Loucy (cell line): ENCODE results near the gene AGXT2.
"Not testable (repeated sequence)": the region's sequence is repeated elsewhere in the genome, so short reads cannot be mapped to it uniquely, and the experiment has no call there.

Experiments
- H2AFZ ChIP-seq: fragments of 200-600 bp; sonication (generic); 2 replicates; pipeline ENCODE4 v1.6.0; 2016; ENCODE audit warnings: antibody characterized with exemption, mild to moderate bottlenecking, low read length, moderate library complexity
- H3F3A ChIP-seq: fragments of 200-600 bp; 2 replicates; pipeline ENCODE4 v1.6.0; 2016; ENCODE audit warnings: antibody characterized with exemption, low read depth, mild to moderate bottlenecking
- H3K27me3 ChIP-seq: fragments of 200-600 bp; sonication (generic); 2 replicates; pipeline ENCODE4 v1.6.1; 2014; ENCODE audit warnings: low read length, mild to moderate bottlenecking; ENCODE audit not compliant: insufficient read depth, poor library complexity, severe bottlenecking
- H3K36me3 ChIP-seq: fragments of 200-600 bp; sonication (generic); 2 replicates; pipeline ENCODE4 v1.6.1; 2016; ENCODE audit warnings: low read length; ENCODE audit not compliant: insufficient read depth
- H3K4me1 ChIP-seq: fragments of 200-600 bp; sonication (generic); 2 replicates; pipeline ENCODE4 v1.5.1; 2014; ENCODE audit warnings: low read length, mild to moderate bottlenecking; ENCODE audit not compliant: insufficient read depth, poor library complexity, severe bottlenecking
- H3K4me2 ChIP-seq: fragments of 200-600 bp; sonication (generic); 2 replicates; pipeline ENCODE4 v1.6.0; 2014; ENCODE audit warnings: antibody characterized with exemption, low read length, low read depth, mild to moderate bottlenecking; ENCODE audit not compliant: poor library complexity, severe bottlenecking
- H3K4me3 ChIP-seq: fragments of 200-600 bp; sonication (generic); 2 replicates; pipeline ENCODE4 v1.5.1; 2014; ENCODE audit warnings: low read length, mild to moderate bottlenecking, mixed read lengths; ENCODE audit not compliant: poor library complexity, severe bottlenecking
- H3K79me2 ChIP-seq: fragments of 200-600 bp; sonication (generic); 2 replicates; pipeline ENCODE4 v1.6.1; 2014; ENCODE audit warnings: low read length; ENCODE audit not compliant: insufficient read depth
- H3K9ac ChIP-seq: fragments of 200-600 bp; sonication (generic); 2 replicates; pipeline ENCODE4 v1.6.0; 2014; ENCODE audit warnings: mild to moderate bottlenecking, low read depth, low read length, moderate library complexity; ENCODE audit not compliant: poor library complexity, severe bottlenecking
- H3K9me2 ChIP-seq: fragments of 200-600 bp; sonication (generic); replicated peaks from 2 replicates; pipeline ENCODE4 v1.6.1; 2016; ENCODE audit warnings: low read depth, low read length, mixed read lengths
- H3K9me3 ChIP-seq: fragments of 200-600 bp; sonication (generic); 2 replicates; pipeline ENCODE4 v1.6.1; 2014; ENCODE audit warnings: mild to moderate bottlenecking, antibody characterized with exemption, low read length, low read depth; ENCODE audit not compliant: insufficient read depth
- H4K20me1 ChIP-seq: fragments of 200-600 bp; sonication (generic); 2 replicates; pipeline ENCODE4 v1.6.0; 2014; ENCODE audit warnings: antibody characterized with exemption, low read length, mild to moderate bottlenecking; ENCODE audit not compliant: insufficient read depth, poor library complexity, severe bottlenecking
- CTCF ChIP-seq: fragments of 200-600 bp; sonication (generic); conservative IDR thresholded peaks from 2 replicates; pipeline ENCODE4 v1.5.1; 2014; ENCODE audit warnings: mild to moderate bottlenecking, antibody characterized with exemption, low read length
- EZH2phosphoT487 ChIP-seq: fragments of 200-600 bp; IDR thresholded peaks from 2 replicates; pipeline ENCODE4 v1.6.1; 2018; ENCODE audit warnings: antibody characterized with exemption, mild to moderate bottlenecking, moderate library complexity, borderline replicate concordance

Gene AGXT2

GRCh38 chr5:35038891-35039290 lies 8.9 kb downstream of the AGXT2 start:
- Histone ChIP-seq H3K4me2 (no peak overlapping the region), H3K9me3 (no peaks in the 10 kb centered on the region), H3K4me3 (no peak overlapping the region), H3K9me2 (no peaks in the 10 kb centered on the region), H3K79me2 (no peaks in the 10 kb centered on the region), H4K20me1 (no peaks in the 10 kb centered on the region), H3K9ac (no peak overlapping the region), H3K4me1 (no peaks in the 10 kb centered on the region), H3K27me3 (peaks cover 17% of the 10 kb centered on the region), H3K36me3 (no peaks in the 10 kb centered on the region), H2AFZ (no peak overlapping the region), H3F3A (no peaks in the 10 kb centered on the region)
- no peak for TF ChIP-seq EZH2phosphoT487
- TF ChIP-seq CTCF = no peak

- Histone ChIP-seq H3K4me1 (no peaks in the 10 kb centered on the region), H4K20me1 (no peaks in the 10 kb centered on the region), H2AFZ (no peak overlapping the region), H3K4me3 (no peak overlapping the region), H3F3A (no peaks in the 10 kb centered on the region), H3K9me2 (no peaks in the 10 kb centered on the region), H3K79me2 (no peaks in the 10 kb centered on the region), H3K36me3 (no peaks in the 10 kb centered on the region), H3K9me3 (no peaks in the 10 kb centered on the region), H3K27me3 (peaks cover 17% of the 10 kb centered on the region), H3K9ac (no peak overlapping the region), H3K4me2 (no peak overlapping the region)
- no peak for TF ChIP-seq CTCF
Measured at GRCh38 chr5:35036536-35036935, 11.2 kb downstream of the AGXT2 start.

- not testable (repeated sequence) for H3K4me1 ChIP-seq, H3K9me3 ChIP-seq, H3K9ac ChIP-seq, H3K79me2 ChIP-seq, H3K36me3 ChIP-seq, H2AFZ ChIP-seq, H3K9me2 ChIP-seq, H3K4me2 ChIP-seq, H3K4me3 ChIP-seq, H3F3A ChIP-seq, H4K20me1 ChIP-seq
- peaks cover 16% of the 10 kb centered on the region for H3K27me3 ChIP-seq
Measured at GRCh38 chr5:35035929-35036328, 11.8 kb downstream of the AGXT2 start.

GRCh38 chr5:35035271-35035670 lies 12.5 kb downstream of the AGXT2 start:
- Histone ChIP-seq H2AFZ (no peak overlapping the region), H3K9me3 (no peaks in the 10 kb centered on the region), H3K4me2 (no peak overlapping the region), H3K4me1 (no peaks in the 10 kb centered on the region), H3K9me2 (no peaks in the 10 kb centered on the region), H3K4me3 (no peak overlapping the region), H3F3A (no peaks in the 10 kb centered on the region), H3K36me3 (no peaks in the 10 kb centered on the region), H4K20me1 (no peaks in the 10 kb centered on the region), H3K9ac (no peak overlapping the region), H3K27me3 (peaks cover 11% of the 10 kb centered on the region), H3K79me2 (no peaks in the 10 kb centered on the region)
- TF ChIP-seq CTCF (no peak), EZH2phosphoT487 (no peak)
